Adrenal gland (tissue), 12 donors: Measurements from ENCODE around the gene DPEP1. TPM values are rescaled to one million over a fixed set of nuclear protein-coding genes. Genes with fewer than 3 reads are reported as not detected.

ENCODE experiments used
- DNase-seq, 7 donors: peaks; one replicate each; pipeline ENCODE4 v3.0.0-alpha.2; 2019 to 2020
- H3K27ac ChIP-seq, 5 donors: fragments of 200-600 bp; sonication (generic) in 4 of 5; 1 replicate in 3 of 5; 2 replicates in 2 of 5; pipeline versions ENCODE4 v1.5.1 to v1.8.0; 2016 to 2020; ENCODE audit warnings: mild to moderate bottlenecking in 1 of 5
- H3K27me3 ChIP-seq: fragments of 200-600 bp; 2 replicates; pipeline ENCODE4 v1.8.0; 2021
- H3K36me3 ChIP-seq, 2 donors: fragments of 200-600 bp; replicated peaks in 1 of 2; 1 replicate in 1 of 2; 2 replicates in 1 of 2; pipeline versions ENCODE4 v1.5.1 to v1.8.0; 2018 to 2022
- H3K4me1 ChIP-seq, 2 donors: fragments of 200-600 bp; replicated peaks in 1 of 2; 1 replicate in 1 of 2; 2 replicates in 1 of 2; pipeline versions ENCODE4 v1.5.1 to v1.8.0; 2018 to 2021
- H3K4me3 ChIP-seq, 4 donors: fragments of 200-600 bp; sonication (generic) in 3 of 4; one replicate each; pipeline ENCODE4 v1.5.1; 2016 to 2018
- H3K9me3 ChIP-seq, 3 donors: fragments of 200-600 bp; sonication (generic) in 1 of 3; replicated peaks in 1 of 3; 1 replicate in 2 of 3; 2 replicates in 1 of 3; pipeline versions ENCODE4 v1.5.1 to v1.8.0; 2016 to 2021
- POLR2A ChIP-seq, 2 donors: fragments of 450-650 bp; IDR thresholded peaks; one replicate each; pipeline ENCODE4 v1.6.1; 2017; ENCODE audit warnings: antibody characterized with exemption in 2 of 2, mild to moderate bottlenecking in 2 of 2, moderate library complexity in 1 of 2
- WGBS, 4 donors: extraction: QIAGEN DNeasy Blood & Tissue Kit in 2 of 4; methylation state at CpG; one replicate each; pipeline versions ENCODE4 v1.1.5 to v1.1.7; 2013 to 2017; 5-methylcytosine and 5-hydroxymethylcytosine counted together
- intact Hi-C, 2 donors: fragments of 100-400 bp; cut with DNase I; formaldehyde crosslinking; loops; one replicate each; pipeline versions ENCODE4 v1.14.1 to v1.15.0; 2022 to 2023
- polyA plus RNA-seq, 3 donors: library from polyadenylated mRNA; stranded (reverse); fragments of 200-250 nt in 2 of 3; fragments of 350-450 nt in 1 of 3; fragmentation: Illumina TruSeq in 1 of 3; extraction: RNeasy Lipid Tissue Mini Kit (QIAGEN cat#74804) in 1 of 3; gene quantifications; one replicate each; pipeline ENCODE4 v1.2.3, GENCODE V29; 2013 to 2014
- total RNA-seq, 9 donors: library from RNA; depleted of rRNA in 4 of 9; stranded (reverse); fragments of >200 nt in 4 of 9; fragments of 120-200 nt in 1 of 9; fragmentation: NEBNext Ultra II Directional in 1 of 9; extraction: Animal tissue kit (Norgen Biotek cat#: 25700) in 1 of 9; gene quantifications; one replicate each; pipeline versions ENCODE4 v1.1.0 to v1.2.4, GENCODE V29; 2013 to 2023
- TF ChIP-seq, protein P1 (sequence below), 6 experiments: fragments of 450-650 bp in 4 of 6; fragments of 200-600 bp in 2 of 6; sonication (generic) in 1 of 6; IDR thresholded peaks; 1 replicate in 5 of 6; 2 replicates in 1 of 6; pipeline versions ENCODE4 v1.5.1 to v1.8.0; 2016 to 2021; ENCODE audit warnings: antibody characterized with exemption in 6 of 6, mild to moderate bottlenecking in 2 of 6, moderate library complexity in 1 of 6
- donor health status: healthy with polysubstance abuse.
- donor health status: Bipolar disorder and iron deficiency.
- donor health status: DM: yes; HTN: yes; CAD: no.
- donor health status: DM: no; HTN: no; CAD: no.
- donor health status: DM: no; HTN: no; CAD: no.
- donor health status: DM: yes; HTN: yes; CAD: no.

DPEP1 gene
- total and polyA plus RNA-seq, 12 donors: 0.44 to 27.3 (median 4.5) TPM

DNA sequence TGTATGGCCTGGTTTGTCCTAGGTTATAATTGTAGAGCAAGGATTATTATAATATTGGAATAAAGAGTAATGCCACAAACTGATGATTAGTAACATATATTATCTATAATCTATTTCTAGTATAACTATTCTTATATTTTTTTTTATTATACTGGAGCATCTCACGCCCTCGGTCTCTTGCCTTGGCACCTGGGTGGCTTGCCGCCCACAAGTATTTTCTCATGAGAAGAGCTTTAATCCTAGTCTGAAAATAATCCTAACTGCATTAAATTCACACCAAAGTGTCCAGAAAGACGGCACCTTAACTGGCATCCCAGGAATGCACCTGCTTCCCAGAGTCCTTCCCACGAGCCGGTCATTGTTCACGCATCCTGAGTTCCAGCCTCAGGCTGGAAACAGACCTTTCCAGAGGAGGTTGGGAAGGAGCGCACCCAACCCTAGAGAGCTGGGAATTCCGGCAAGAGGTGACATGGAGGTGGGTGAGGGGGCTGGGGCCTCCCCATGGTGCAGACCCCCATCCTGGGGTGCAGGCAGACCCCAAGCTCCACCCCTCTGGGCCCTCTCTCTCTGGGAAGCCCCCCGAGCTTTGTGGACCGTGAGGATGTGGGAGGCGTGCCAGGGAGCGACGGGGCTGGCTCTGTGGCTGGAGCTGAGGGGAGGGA lies 28.1 kb downstream of the DPEP1 start:
- Histone ChIP-seq H3K27me3 (no peaks in the 10 kb centered on the region), H3K36me3 (peaks cover 0 to 22% of the 10 kb centered on the region in 2 donors), H3K4me1 (peaks cover 0 to 9% of the 10 kb centered on the region in 2 donors), H3K4me3 (peak overlapping the region in 1 of 4 donors; percentile 35), H3K9me3 (no peaks in the 10 kb centered on the region), H3K27ac (peak overlapping the region in 1 of 5 donors; percentile 69)
- TF ChIP-seq POLR2A (IDR thresholded peaks at IDR 0.05): no peak
- TF ChIP-seq, protein P1, sequence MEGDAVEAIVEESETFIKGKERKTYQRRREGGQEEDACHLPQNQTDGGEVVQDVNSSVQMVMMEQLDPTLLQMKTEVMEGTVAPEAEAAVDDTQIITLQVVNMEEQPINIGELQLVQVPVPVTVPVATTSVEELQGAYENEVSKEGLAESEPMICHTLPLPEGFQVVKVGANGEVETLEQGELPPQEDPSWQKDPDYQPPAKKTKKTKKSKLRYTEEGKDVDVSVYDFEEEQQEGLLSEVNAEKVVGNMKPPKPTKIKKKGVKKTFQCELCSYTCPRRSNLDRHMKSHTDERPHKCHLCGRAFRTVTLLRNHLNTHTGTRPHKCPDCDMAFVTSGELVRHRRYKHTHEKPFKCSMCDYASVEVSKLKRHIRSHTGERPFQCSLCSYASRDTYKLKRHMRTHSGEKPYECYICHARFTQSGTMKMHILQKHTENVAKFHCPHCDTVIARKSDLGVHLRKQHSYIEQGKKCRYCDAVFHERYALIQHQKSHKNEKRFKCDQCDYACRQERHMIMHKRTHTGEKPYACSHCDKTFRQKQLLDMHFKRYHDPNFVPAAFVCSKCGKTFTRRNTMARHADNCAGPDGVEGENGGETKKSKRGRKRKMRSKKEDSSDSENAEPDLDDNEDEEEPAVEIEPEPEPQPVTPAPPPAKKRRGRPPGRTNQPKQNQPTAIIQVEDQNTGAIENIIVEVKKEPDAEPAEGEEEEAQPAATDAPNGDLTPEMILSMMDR (IDR thresholded peaks at IDR 0.05): no peak
- 29 to 64% (median 40%) methylated on average over 7 to 14 of the region's 14 CpGs for WGBS, 4 donors
- DNase-seq: no peak
- intact Hi-C loops: loop anchor here in 1 of 2 donors (5.0 to 10.0 kb wide), 2 partner anchors 64 to 407 kb away; partner anchors contain the start of gene CPNE7

GRCh38 chr16:89642574-89642973 lies 29.1 kb downstream of the DPEP1 start:
- no peak overlapping the region for H3K27ac ChIP-seq

GRCh38 chr16:89643769-89644300 lies 30.4 kb downstream of the DPEP1 start:
- 62 to 79% (median 68%) methylated on average over 13 to 14 of the region's 14 CpGs for WGBS, 4 donors
- no peak for DNase-seq
- Histone ChIP-seq H3K9me3 (no peaks in the 10 kb centered on the region), H3K27ac (no peak overlapping the region), H3K4me3 (no peak overlapping the region), H3K4me1 (peaks cover 0 to 9% of the 10 kb centered on the region in 2 donors), H3K27me3 (no peaks in the 10 kb centered on the region), H3K36me3 (peaks cover 0 to 29% of the 10 kb centered on the region in 2 donors)
- TF ChIP-seq, protein P1 (IDR thresholded peaks at IDR 0.05): no peak
- TF ChIP-seq POLR2A (IDR thresholded peaks at IDR 0.05): no peak
- intact Hi-C loops: loop anchor here in 1 of 2 donors (5.0 to 10.0 kb wide), 2 partner anchors 67 to 409 kb away; partner anchors contain the start of gene CPNE7

More at GRCh38 chr16:89642574-89642973, 29.1 kb downstream of the DPEP1 start:
- no peaks in the 10 kb centered on the region for H3K27me3 ChIP-seq
- no peaks in the 10 kb centered on the region for H3K9me3 ChIP-seq
- H3K4me1 ChIP-seq: peaks cover 0 to 9% of the 10 kb centered on the region in 2 donors
- intact Hi-C loops: loop anchor here in 1 of 2 donors (5.0 to 10.0 kb wide), 2 partner anchors 65 to 408 kb away; partner anchors contain the start of gene CPNE7
- H3K4me3 ChIP-seq: no peak overlapping the region
- H3K36me3 ChIP-seq: peaks cover 0 to 29% of the 10 kb centered on the region in 2 donors
- 79 to 100% (median 82%) methylated on average over 1 to 13 of the region's 13 CpGs for WGBS, 4 donors
- TF ChIP-seq, protein P1 (IDR thresholded peaks at IDR 0.05): no peak
- no peak for TF ChIP-seq POLR2A (IDR thresholded peaks at IDR 0.05)
- DNase-seq: no peak

- TF ChIP-seq, protein P1 (IDR thresholded peaks at IDR 0.05): no peak
- TF ChIP-seq POLR2A (IDR thresholded peaks at IDR 0.05): no peak
- 81 to 90% (median 87%) methylated on average over 6 to 11 of the region's 11 CpGs for WGBS, 4 donors
- H3K4me1 ChIP-seq: peaks cover 0 to 9% of the 10 kb centered on the region in 2 donors
- DNase-seq: no peak
- H3K27ac ChIP-seq: no peak overlapping the region
- peaks cover 0 to 29% of the 10 kb centered on the region in 2 donors for H3K36me3 ChIP-seq
- no peaks in the 10 kb centered on the region for H3K27me3 ChIP-seq
- H3K4me3 ChIP-seq: no peak overlapping the region
- H3K9me3 ChIP-seq: no peaks in the 10 kb centered on the region
- intact Hi-C loops: loop anchor here in 1 of 2 donors (10.0 kb wide), 1 partner anchor 410 kb away; no protein-coding TSS in a partner anchor
Observed at GRCh38 chr16:89645122-89645521, 31.7 kb downstream of the DPEP1 start.
